Measurements from ENCODE around the gene PDHB.
A peak's percentile ranks its signal among the peaks of the same experiment; 100 is the strongest.

PDHB gene

DNA sequence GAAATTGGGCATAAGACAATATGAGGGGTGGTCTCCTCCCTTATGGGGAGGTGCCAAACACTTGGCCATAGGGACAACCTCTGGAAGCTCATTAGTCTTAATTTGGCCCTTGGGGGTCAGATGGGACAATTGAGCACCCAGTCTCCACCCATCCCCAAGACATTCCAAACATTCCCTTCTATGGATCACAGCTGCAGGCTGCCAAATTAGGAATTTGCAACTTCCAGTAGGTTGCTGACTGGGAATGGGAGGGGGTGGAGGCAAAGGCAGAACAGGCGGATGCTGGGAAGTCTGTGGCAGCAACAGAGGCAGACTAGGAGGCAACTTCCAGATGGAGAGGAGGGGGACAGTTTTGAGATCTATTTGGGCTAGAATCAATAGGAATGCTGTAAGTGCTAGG lies 1.4 kb upstream of the PDHB start:
- no peak for DNase-seq

DNA sequence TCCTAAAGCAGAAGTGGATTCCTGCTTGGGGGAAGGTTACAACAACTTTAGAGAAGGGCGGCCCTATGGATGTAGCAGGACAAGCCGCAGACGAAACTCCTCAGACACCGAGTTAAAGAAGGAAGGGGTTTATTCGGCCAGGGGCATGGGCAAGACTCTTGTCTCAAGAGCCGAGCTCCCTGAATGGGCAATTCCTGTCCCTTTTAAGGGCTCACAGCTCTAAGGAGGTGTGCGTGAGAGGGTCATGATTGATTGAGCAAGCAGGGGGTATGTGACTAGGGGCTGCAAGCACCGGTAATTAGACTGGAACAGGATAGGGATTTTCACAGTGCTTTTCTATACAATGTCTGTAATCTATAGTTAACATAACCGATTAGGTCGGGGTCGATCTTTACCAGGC lies 879 bp upstream of the PDHB start:
- DNase-seq: no peak

DNA sequence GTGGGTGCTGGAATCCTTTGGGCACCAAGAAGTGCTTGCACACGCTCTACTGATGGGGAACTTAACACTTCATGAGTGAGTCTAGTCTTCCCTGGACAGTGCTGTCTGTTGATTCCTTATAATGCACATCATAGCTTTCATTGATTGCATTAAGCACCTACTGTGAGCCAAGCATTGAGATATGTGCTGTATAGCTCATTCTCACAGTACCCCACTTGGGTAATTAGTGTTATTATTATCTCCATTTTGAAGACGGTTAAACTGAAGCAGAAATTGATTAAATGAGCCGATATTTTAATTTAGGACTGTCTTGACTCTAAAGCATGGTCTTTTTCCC lies 504 bp upstream of the PDHB start:
- DNase-seq: no peak

DNA sequence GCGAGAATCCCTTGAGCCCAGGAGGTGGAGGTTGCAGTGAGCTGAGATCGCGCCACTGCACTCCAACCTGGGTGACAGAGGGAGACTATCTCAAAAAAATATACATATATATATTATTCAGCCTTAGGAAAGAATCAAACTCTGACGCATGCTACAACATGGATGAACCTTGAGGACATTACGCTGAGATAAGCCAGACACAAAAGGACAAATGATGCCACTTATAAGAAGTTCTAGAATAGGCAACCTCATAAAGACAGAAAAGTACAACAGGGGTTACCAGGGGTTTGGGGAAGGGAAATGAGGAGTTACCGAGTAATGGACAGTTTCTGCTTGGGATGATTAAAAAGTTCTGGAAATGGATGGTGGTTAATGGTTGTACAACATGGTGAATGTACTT lies 727 bp downstream of the PDHB start:
- DNase-seq: no peak

DNA sequence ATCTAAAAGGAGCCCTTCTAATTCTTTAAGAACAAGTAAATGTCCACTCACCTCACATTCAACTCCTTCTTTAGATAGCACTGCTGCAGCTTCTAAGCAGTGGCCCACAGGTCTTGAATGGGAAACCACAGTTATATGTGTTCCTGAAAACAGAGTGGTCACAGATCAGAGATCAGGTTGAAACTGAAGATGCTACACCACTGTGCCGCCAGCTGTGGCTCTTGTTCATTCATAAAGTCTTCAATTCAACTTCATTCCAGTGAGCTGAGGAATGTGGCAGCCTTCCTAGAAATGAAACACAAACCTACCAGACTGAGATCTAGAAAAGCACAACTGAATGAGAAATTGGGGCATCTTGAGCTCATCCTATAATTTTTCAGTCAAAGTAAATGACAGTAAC lies 4.0 kb downstream of the PDHB start:
- no peak for DNase-seq

DNA sequence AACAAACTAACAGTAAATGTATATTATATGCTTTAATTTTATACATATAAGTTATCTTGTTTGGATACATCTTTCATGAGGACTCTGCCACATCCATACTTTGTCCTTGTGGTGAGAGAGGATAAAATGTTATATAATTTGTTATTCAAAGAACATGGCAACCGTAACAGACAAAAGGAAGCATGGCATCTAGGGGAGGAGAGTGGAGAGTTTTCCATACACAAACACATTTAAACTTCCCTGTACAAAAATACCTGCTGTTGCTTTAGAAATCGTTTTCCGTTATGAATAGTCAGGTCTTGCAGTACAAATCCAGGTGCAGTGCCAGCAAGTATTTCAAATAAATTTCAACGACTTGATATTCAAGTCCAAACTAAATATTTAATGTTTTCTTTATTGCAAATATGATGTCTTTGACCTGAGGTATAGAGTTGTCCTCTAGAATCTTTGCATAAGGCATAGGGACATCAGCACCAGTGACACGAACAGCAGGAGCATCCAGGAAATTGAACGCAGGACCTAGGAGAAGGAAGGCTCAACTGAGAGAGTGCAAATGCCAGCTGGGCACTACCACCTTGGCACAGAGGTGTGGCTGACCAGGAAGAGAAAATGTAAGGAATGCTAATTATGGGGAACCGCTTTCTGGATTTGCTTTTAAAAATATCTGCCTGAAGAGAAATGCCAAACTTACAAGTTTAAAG lies 5.8 kb downstream of the PDHB start:
- no peak for DNase-seq

DNA sequence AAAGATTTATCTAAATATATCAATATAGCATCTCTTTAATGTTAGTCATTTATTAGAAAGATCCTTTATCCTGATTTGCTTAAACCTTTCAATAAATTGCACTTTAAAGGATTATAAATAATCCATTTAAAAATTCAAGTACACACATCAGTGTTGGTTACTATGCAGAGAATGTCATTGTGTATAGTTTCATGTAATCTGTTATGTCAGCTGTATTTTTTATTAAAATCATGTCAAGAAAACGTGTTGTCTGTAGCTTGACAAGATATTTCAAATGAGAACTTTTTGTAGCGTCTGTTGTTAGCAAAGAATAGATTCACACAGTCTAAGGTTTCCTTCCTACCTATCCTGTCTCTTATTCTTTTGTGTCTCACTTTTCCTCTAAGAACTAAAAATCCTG lies 7.8 kb downstream of the PDHB start:
- DNase-seq: no peak

DNA sequence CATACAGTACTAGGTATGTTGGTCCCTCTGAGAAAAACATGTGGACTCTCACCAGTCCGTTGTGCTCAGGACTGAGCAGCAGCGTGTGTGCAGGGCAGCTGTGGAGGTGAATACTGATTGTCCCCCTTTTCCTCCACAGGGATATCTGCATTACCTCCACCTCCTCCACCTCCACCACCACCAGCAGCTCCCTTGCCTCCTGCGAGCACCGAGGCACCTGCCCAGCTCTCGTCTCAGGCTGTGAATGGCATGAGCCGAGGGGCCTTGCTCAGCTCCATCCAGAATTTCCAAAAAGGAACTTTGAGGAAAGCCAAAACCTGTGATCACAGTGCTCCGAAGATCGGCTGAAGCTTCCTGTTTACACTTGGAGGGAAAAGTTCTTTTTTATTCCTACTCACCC lies 9.0 kb downstream of the PDHB start:
- DNase-seq: no peak

DNA sequence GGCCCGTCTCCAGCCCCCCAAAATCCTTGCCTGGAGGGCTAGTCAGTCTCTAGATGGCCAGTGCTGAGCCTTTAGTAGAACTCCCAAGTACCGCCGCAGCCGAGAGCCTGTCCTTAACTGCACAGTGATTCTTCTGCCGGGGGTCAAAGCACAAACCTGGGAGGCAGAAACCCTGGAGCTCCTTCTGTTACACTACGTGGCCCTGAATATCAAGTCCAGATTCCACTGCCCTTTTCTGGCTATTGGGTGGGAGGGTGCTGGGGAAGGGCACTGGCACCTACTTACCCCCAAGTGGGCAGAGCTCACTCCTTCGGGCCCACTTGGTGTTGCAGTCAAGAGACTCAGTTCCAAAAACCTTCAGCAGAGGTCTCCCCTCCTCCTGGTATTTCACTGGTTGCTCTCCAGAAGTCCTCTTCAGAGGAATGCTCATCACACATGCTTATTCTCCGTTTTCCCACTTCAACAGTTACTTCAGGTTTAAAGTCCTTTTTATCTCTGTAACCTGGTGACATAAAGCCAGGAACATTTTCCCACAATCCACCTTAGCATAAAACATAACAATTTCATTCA lies 10.8 kb downstream of the PDHB start:
- DNase-seq: no peak

DNA sequence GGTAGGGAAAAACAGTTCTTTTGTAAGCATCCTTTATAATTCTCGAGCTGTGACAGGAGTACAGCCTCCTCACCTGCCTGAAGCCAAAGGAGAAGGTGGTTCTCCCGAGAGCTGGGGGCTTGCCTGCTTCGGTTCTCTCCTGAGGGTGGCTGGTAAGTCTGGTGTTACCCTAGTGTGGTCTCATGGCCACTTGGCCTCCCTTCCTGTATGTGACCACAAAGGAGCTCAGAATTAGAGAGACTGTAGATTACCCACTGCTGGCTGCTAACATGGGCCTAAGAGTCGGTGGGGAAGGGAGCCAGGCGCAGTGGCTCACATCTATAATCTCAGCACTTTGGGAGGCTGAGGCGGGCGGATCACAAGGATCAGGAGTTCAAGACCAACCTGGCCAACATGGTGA lies 12.6 kb downstream of the PDHB start:
- DNase-seq: no peak

DNA sequence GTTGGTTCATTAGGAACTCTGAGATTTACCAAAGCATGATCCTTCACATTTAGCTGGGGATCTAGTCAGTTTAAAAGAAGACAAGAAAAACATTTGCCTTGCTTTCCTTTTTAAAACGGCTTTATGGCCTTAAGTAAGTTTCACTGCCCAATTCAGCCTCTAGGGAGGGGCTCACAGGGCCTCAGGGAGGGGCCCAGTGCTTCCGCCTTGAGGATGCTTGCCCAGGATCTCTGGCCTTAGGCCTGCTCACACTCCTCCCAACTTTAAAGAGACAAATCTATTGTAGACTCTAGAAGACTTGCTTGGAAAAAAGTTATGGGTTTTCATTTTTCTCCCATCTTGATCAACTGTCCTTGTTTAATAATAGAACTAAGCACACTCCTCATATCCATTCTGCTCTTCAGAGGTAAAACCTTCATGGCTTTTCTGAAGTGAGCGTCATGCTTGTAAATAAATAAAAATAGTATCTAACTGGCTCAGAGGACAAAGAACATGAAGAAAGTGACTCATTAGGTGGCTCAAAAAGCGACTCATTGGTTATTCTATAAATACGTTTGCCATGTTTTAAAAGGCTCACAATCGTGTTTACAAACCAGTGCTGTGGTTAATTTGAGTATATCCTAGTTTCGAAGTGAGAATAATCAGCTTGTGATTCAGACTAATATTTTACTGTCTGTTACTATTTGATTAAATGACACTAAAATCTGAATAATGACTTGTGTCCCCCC lies 13.7 kb downstream of the PDHB start:
- no peak for DNase-seq

DNA sequence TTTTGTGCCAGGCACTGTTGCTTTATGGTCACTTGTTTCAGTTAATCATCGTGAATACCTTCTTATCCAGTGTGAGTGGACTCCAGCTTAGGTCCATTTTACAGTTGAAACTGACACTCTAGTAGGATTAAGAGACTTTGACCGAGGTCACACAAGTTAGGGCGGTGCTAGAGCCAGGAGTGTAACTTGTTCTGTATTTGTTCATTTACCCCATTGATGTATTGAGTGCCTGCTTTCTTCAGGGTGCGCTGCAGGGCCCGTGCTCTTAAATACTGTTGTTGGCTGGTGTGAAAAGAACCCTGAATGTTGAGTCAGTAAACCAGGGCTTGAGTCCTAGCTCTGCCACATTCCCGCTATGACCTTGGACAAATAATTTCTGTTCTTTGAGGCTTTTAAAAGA lies 15.4 kb downstream of the PDHB start:
- DNase-seq: no peak

DNA sequence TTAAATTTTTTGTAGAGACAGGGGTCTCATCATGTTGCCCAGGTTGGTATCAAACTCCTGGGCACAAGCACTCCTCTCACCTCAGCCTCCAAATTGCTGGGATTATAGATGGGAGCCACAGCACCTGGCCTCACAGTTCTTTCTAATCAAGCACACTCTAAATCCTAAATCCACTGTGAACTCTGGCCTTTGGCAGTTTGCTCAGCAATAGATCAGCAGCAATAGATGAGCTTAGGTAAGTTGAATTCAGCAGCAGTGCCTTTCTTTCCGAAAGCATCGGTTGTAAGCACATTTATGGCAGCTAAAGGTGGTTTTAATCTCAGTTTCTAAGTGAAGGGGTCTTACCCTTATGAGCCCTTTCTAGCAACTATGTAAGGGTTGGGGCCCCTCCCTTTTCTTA lies 16.6 kb downstream of the PDHB start:
- no peak for DNase-seq

DNA sequence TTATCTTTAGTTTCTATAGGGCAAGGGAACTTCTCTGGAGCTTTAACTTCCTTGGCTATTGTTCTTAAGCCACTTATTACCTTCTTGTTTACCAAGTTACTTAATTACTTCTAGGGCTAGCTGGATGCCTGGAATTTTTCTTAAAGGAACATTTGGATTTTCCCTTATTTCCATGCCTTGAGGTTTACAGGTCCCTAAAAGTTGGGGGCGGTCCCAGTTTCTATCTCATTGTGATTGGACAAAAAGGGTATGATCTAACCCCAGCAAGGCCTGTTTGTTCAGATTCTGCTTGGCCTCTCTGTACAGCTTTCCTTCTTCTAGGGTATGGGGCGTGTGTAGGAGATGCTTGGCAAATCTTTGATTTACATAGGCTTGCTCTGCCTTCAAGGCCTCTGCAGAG lies 17.4 kb downstream of the PDHB start:
- DNase-seq: no peak

DNA sequence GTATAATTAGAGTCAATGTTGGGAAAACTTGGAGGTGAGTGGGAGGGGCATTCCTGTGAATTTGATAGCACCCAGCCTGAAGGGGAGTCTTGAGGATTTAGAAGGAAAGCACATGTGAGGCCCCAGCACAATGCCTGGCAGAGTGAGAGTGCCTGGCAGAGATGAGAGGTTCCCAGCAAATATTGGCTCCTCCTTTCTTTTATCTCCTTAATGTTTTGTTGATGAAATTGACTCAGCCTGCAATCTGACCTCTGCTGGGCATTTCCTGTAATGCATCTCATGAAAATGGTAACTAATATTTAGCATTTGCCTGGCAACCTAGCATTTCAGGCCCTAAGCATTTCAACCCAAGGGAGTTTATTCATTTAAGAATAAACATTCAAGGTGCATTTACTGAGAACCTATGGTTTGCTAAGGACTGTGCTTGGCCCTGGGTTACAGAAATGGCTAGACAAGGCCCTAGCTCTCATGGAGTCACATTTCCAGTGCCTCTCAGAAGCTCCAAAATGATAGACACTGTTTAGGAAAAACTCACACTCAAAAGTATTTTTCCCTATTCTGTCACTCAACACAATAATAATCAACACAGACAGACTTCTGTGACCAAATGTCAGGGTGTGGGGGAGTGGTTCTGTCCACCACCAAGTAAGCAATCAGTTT lies 19.0 kb downstream of the PDHB start:
- DNase-seq: peak; percentile 18

DNA sequence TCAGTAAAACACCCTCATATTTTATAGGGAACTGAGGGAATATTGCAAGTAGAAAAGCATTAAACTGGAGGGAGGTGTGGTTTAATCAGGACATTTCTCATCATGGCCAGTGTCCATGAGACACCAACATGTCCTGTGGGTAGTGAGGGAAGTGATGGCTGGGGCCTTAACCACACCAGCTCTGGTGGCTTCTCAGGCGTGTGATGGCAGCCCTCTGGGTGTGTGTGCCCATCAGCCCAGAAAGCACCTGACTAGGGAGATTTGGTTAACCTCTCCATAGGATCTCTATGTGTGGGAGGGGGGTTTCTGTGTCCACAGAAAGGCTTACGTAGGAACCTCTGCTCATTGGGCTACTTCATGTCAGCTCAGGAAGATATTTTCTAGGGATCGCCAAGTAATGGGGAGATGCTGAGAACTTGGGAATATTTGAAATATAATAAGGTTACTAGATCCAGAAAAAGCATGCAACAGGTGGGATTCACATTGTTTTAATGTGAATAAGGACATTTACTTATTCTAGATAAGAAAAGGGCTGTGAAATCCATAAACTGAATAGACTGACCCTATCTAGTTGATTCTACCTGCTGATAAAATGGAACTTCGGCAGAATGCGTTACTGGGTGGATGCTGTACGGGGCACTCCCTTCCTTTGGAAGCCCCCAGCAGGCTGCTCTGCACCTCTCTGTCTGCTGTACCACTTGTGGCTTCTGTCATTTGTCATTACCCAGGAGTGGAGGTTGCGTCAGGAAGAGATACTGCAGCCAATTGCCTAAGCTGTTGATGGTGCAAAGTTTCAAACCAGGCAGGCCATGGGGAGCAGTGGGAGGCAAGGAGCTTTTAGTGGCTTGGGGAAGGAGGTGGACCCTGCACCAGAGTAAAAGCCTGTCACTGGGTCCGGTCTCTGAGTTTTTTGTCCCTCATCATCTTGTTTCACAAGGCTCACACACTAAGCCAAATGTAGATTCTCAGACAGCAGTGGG lies 21.5 kb downstream of the PDHB start:
- no peak for DNase-seq

DNA sequence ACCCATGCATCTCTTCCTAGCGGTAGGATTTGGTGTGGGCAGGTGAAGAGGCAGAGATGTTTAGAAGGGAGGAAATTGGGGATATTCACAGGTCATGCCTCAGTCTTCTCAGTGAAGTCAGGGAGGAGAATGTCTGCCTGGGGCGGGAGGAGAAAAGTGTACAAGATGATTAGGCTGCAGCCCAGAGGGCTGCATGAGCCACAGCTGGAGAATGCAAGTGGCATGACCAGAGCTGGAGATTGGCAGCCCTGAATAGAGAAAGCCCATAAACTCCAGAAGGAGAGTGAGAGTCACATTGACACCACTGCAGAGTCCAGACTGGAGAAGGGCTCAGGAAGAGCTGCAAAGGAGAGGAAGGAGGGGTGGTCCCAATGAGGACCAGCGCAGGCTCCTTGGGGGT lies 22.6 kb downstream of the PDHB start:
- no peak for DNase-seq

DNA sequence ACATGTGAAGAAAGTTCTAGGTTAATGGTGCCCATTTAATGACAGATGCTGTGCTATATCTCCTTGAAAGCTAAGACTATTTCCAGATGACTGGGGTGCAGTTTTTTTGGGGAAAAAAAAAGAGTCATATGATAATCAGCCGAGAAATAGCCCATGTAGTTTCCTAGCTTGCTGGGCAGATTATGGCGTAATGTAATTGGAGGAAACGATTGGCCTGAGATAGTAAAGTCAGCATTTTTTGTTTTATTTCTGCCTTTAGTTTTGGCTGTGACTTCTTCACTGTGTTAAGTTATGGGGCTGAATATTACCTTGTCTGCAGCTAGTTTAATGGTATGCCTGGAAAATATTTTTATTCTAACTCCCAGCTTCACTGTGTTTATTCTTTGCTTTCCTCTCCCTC lies 24.0 kb downstream of the PDHB start:
- no peak for DNase-seq

DNA sequence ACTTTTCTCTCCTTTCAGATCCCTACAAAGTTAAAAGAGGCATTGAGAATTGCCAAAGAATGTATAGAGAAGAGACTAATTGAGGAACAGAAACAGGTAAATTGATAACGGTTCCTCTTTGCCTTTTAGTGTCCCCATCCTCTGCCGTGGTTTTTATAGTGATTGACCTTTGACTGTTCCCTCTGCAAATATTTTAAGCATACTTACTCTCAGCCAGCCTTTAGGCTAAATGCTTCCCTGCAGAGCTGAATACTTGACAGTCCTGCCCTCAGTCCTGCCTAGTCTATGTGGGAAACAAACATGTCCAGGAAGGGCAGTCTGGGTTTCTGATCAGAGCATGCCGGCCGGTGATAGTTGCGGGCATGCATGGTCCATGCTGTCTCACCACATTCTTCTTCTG lies 24.7 kb downstream of the PDHB start:
- no peak for DNase-seq

DNA sequence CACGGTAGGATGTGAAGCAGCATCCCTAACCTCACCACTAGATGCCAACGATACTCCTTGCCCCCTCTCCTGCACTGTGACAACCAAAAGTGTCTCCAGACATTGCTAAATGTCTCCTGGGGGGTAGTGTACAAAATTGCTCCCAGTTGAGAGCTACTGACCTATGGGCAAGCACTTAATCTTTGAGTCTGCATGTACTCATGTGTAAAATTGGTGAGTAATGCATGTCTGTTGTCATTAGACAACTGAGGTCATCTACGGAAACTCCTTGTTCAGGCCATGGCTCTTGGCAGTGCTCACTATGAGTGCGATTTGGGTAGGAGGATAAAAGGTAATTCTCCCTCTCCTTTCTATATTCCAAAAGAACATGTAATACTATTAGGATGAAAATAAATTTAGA lies 29.2 kb downstream of the PDHB start:
- no peak for DNase-seq

DNA sequence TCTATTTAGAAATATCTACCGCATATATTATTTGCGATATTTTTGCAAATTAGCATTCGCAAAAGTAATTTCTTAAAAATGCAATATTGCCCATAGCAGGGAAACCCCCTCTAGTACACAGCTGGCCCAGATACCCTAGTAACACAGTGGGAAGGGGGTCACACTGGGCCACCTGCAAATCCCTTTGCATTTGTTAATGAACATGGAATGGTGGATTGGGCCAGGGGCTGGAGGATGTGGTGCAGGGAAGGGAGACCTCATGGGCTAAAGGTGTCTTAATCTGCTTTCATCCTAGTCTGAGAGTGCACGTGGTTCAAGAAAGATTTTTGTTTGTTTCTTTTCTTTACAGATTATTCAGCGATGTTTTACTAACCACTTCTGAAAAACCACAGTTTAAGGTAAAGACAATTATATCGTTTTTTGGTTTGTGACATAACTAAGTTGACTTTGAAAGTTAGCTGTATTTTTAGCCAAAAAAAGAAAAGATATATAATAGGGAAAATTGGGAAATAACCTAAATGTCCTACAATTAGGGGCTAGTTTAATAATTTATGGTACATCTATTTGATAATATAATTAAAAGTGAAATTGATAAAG lies 30.0 kb downstream of the PDHB start:
- DNase-seq: no peak

DNA sequence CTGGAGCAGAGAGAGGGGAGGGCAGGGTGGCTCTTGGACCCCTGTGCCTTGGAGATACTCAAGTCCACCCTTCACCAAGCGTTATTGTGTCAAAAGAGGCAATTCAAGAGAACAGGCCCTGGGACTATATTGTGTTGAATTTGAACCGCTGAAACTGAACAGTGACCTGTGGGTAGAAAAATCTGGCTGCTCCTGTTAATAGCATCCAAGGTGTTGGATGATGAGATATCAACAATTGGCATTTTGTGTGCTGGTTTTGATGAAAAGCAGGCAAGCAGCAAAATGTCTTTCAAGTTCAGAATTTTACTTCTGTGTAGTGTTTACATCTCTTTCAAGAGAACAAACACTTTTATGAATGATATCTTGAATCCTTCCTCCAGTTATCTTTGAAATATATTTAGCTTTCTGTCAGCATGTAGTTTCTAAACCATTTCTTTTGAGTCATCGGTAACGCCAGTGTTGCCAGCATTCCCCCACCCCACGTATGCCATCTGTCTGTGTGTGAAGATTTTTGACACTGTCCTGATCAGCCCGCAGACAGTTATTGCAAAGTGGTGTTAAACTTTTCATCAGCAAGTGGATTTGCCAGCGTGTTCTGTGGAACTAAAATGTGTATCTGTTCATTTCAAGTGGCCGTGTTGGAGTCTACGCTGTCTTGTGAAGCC lies 34.8 kb downstream of the PDHB start:
- no peak for DNase-seq

Data from T-helper 9 cell (primary cell).